HCT116 (cell line): ENCODE data around the gene ABCC1. TPM values are rescaled to one million over a fixed set of nuclear protein-coding genes. Genes with fewer than 3 reads are reported as not detected.

Experiments
- ATAC-seq: fragments of 200-7000 bp; cut with Tn5 transposase; 2 replicates; pipeline ENCODE4 v1.9.1; 2020; ENCODE audit warnings: mild to moderate bottlenecking, moderate library complexity
- BruUV-seq: library from RNA; stranded (reverse); fragments of 400-500 nt; replicated peaks from 2 replicates; lab custom pipeline; 2021; lab: Mats Ljungman, UMichigan
- CTCF ChIA-PET: fragments of 300-600 bp; sonication (Branson Sonifier 250); formaldehyde crosslinking; loops from one replicate; lab custom pipeline; 2021; ENCODE audit warnings: antibody characterized with exemption; lab: Charles Lee
- POLR2A ChIA-PET: fragments of 300-600, 350-600 bp; sonication (Branson Sonifier 250); formaldehyde crosslinking; loops from one replicate; lab custom pipeline; 2021; ENCODE audit warnings: antibody characterized with exemption; lab: Charles Lee
- RAD21 ChIA-PET, 2 experiments: fragments of 300-600 bp; sonication (Branson Sonifier 250); formaldehyde crosslinking; loops; one replicate each; lab custom pipeline; 2023; ENCODE audit warnings: low total read pairs in 2 of 2; ENCODE audit not compliant: uncharacterized antibody in 2 of 2, unreplicated experiment in 2 of 2, low non-redundant PET in 1 of 2; lab: Charles Lee
- DNase-seq: peaks from one replicate; pipeline ENCODE4 v3.0.0-alpha.2; 2010; ENCODE audit warnings: low read depth, low spot score
- H2AFZ ChIP-seq: fragments of 200-600 bp; shearing (Covaris generic), sonication (generic); 2 replicates; pipeline ENCODE4 v1.6.1; 2017; ENCODE audit warnings: low read depth, mixed run types, mixed read lengths, antibody characterized with exemption, low read length; ENCODE audit not compliant: poor library complexity, severe bottlenecking
- H3K27ac ChIP-seq: 2 replicates; pipeline ENCODE4 v1.5.1; 2012; ENCODE audit warnings: low read depth, low read length
- H3K27me3 ChIP-seq: fragments of 200-600 bp; sonication (generic); 2 replicates; pipeline ENCODE4 v1.6.1; 2016; ENCODE audit warnings: mixed run types, low read length, mixed read lengths; ENCODE audit not compliant: insufficient read depth
- H3K36me3 ChIP-seq, 2 experiments: fragments of 200-500 bp in 1 of 2; fragments of 200-600 bp in 1 of 2; sonication (Bioruptor generic) in 1 of 2; sonication (generic) in 1 of 2; 2 replicates each; pipeline versions ENCODE4 v1.5.1 to v1.6.1; 2014 to 2016; ENCODE audit warnings: low read length in 2 of 2, inconsistent platforms in 1 of 2, mixed read lengths in 1 of 2, mixed run types in 1 of 2; ENCODE audit not compliant: insufficient read depth in 2 of 2, control insufficient read depth in 1 of 2
- H3K4me1 ChIP-seq, 2 experiments: fragments of 200-600 bp in 1 of 2; sonication (generic) in 1 of 2; 2 replicates each; pipeline versions ENCODE4 v1.5.1 to v1.6.1; 2012 to 2017; ENCODE audit warnings: low read length in 2 of 2, inconsistent platforms in 1 of 2, mild to moderate bottlenecking in 1 of 2, mixed read lengths in 1 of 2, mixed run types in 1 of 2, moderate library complexity in 1 of 2; ENCODE audit not compliant: insufficient read depth in 2 of 2, control insufficient read depth in 1 of 2
- H3K4me2 ChIP-seq: fragments of 200-600 bp; sonication (generic); 2 replicates; pipeline ENCODE4 v1.6.1; 2017; ENCODE audit warnings: mixed run types, low read length, mixed read lengths
- H3K4me3 ChIP-seq, 2 experiments: fragments of 200-600 bp in 1 of 2; sonication (generic) in 1 of 2; replicated peaks in 1 of 2; 2 replicates each; pipeline ENCODE4 v1.5.1; 2011 to 2016; ENCODE audit warnings: low read length in 2 of 2, control low read depth in 1 of 2, low read depth in 1 of 2, mild to moderate bottlenecking in 1 of 2, mixed read lengths in 1 of 2, mixed run types in 1 of 2
- H3K79me2 ChIP-seq: fragments of 200-600 bp; sonication (generic); 2 replicates; pipeline ENCODE4 v1.6.1; 2017; ENCODE audit warnings: mild to moderate bottlenecking, mixed run types, low read length, moderate library complexity, mixed read lengths; ENCODE audit not compliant: insufficient read depth
- H3K9ac ChIP-seq: fragments of 200-600 bp; sonication (generic); 2 replicates; pipeline ENCODE4 v1.6.1; 2016; ENCODE audit warnings: low read length, mixed read lengths
- H3K9me2 ChIP-seq: fragments of 200-600 bp; sonication (generic), shearing (Covaris generic); 2 replicates; pipeline ENCODE4 v1.6.1; 2017; ENCODE audit warnings: mixed run types, mild to moderate bottlenecking, moderate library complexity; ENCODE audit not compliant: insufficient read depth
- H3K9me3 ChIP-seq, 2 experiments: fragments of 200-500 bp in 1 of 2; fragments of 200-600 bp in 1 of 2; sonication (Bioruptor generic) in 1 of 2; sonication (generic) in 1 of 2; 2 replicates each; pipeline ENCODE4 v1.6.1; 2014 to 2017; ENCODE audit warnings: low read length in 2 of 2, mixed read lengths in 2 of 2, inconsistent platforms in 1 of 2, low read depth in 1 of 2, mild to moderate bottlenecking in 1 of 2, mixed run types in 1 of 2, moderate library complexity in 1 of 2; ENCODE audit not compliant: control insufficient read depth in 1 of 2, insufficient read depth in 1 of 2
- H4K20me1 ChIP-seq: fragments of 200-600 bp; sonication (generic), shearing (Covaris generic); 2 replicates; pipeline ENCODE4 v1.6.1; 2017; ENCODE audit warnings: mixed run types, mild to moderate bottlenecking, moderate library complexity; ENCODE audit not compliant: insufficient read depth
- CBX3 ChIP-seq: IDR thresholded peaks from 2 replicates; pipeline ENCODE4 v1.6.1; 2012; ENCODE audit warnings: low read depth
- ELF1 ChIP-seq: IDR thresholded peaks from 2 replicates; pipeline ENCODE4 v1.6.1; 2012; ENCODE audit warnings: low read depth, borderline replicate concordance
- EZH2 ChIP-seq: fragments of 200-600 bp; sonication (generic); IDR thresholded peaks from 2 replicates; pipeline ENCODE4 v1.6.1; 2017; ENCODE audit warnings: antibody characterized with exemption, mixed run types
- EZH2phosphoT487 ChIP-seq: fragments of 200-600 bp; IDR thresholded peaks from 2 replicates; pipeline ENCODE4 v1.6.1; 2018; ENCODE audit warnings: antibody characterized with exemption, borderline replicate concordance
- FOSL1 ChIP-seq: IDR thresholded peaks from 2 replicates; pipeline ENCODE4 v1.6.1; 2012; ENCODE audit warnings: low read depth
- JUND ChIP-seq: IDR thresholded peaks from 2 replicates; pipeline ENCODE4 v1.6.1; 2012
- SP1 ChIP-seq: IDR thresholded peaks from 2 replicates; pipeline ENCODE4 v1.6.1; 2012; ENCODE audit warnings: low read depth
- TCF7L2 ChIP-seq: IDR thresholded peaks from 2 replicates; pipeline ENCODE4 v1.7.0; 2011; ENCODE audit warnings: borderline replicate concordance, inconsistent platforms; ENCODE audit not compliant: insufficient read depth, insufficient read length; ENCODE audit errors: extremely low read depth
- ZFX ChIP-seq: fragments of 450-650 bp; IDR thresholded peaks from 2 replicates; pipeline ENCODE4 v1.6.1; 2017
- intact Hi-C: fragments of 100-400 bp; cut with micrococcal nuclease; formaldehyde crosslinking; loops from 2 replicates; pipeline ENCODE4 v1.10.0; 2022
- total RNA-seq: library from RNA; stranded (reverse); gene quantifications from one replicate; pipeline ENCODE4 v1.2.1, GENCODE V29; 2021; ENCODE audit not compliant: unreplicated experiment
- TF ChIP-seq, protein P1 (sequence below): IDR thresholded peaks from 2 replicates; pipeline ENCODE4 v1.6.1; 2012; ENCODE audit warnings: low read depth
- TF ChIP-seq, protein P2 (sequence below): IDR thresholded peaks from 2 replicates; pipeline ENCODE4 v1.6.1; 2012
- TF ChIP-seq, protein P3 (sequence below), 3 experiments: fragments of 200-600 bp in 1 of 3; sonication (generic) in 1 of 3; IDR thresholded peaks in 2 of 3; conservative IDR thresholded peaks in 1 of 3; 2 replicates each; pipeline ENCODE4 v1.5.1; 2012 to 2017; ENCODE audit warnings: low read depth in 2 of 3, low read length in 2 of 3, antibody characterized with exemption in 1 of 3, borderline replicate concordance in 1 of 3, control low read depth in 1 of 3, mild to moderate bottlenecking in 1 of 3, mixed read lengths in 1 of 3, mixed run types in 1 of 3, moderate library complexity in 1 of 3; ENCODE audit not compliant: insufficient read depth in 1 of 3

Gene ABCC1
- total RNA-seq, 1 experiment from 2014 or later = 61.9 TPM

DNA sequence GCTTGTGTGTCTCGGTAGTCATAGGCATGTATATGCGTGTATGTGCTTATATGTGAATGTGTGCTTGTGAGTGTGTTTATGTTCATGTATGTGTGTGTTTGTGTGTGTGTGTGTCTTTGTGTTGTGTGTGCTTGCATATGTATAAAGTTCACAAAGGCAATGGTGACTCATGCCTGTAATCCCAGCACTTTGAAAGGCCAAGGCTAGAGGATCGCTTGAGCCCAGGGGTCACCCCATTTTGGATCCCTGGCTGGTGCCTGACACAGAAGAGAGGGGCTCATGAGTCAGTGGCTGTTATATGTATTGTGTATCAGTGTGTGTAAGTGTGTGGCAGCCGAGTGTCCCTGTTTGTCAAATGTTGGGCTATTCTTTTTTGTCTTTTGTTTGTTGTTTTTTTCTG, 69.3 kb downstream of the ABCC1 start:
- no peaks in the 10 kb centered on the region for H3K9me2 ChIP-seq
- H4K20me1 ChIP-seq = no peaks in the 10 kb centered on the region
- H3K9ac ChIP-seq = no peak overlapping the region
- ATAC-seq (no peak), DNase-seq (no peak)
- H3K27ac ChIP-seq = peak overlapping the region; percentile 54; the same call in 1 of the 2 replicates
- no peak overlapping the region for H2AFZ ChIP-seq
- H3K9me3 ChIP-seq = no peaks in the 10 kb centered on the region
- no TSS peak for BruUV-seq
- H3K79me2 ChIP-seq = peaks cover 31% of the 10 kb centered on the region; the same call in 1 of the 2 replicates
- H3K4me2 ChIP-seq = peak overlapping the region; percentile 62
- 0 out of 2 replicates have a peak, but pooled peaks have one; percentile 23 for TF ChIP-seq FOSL1
- no peak for TF ChIP-seq TCF7L2
- TF ChIP-seq, protein P1, sequence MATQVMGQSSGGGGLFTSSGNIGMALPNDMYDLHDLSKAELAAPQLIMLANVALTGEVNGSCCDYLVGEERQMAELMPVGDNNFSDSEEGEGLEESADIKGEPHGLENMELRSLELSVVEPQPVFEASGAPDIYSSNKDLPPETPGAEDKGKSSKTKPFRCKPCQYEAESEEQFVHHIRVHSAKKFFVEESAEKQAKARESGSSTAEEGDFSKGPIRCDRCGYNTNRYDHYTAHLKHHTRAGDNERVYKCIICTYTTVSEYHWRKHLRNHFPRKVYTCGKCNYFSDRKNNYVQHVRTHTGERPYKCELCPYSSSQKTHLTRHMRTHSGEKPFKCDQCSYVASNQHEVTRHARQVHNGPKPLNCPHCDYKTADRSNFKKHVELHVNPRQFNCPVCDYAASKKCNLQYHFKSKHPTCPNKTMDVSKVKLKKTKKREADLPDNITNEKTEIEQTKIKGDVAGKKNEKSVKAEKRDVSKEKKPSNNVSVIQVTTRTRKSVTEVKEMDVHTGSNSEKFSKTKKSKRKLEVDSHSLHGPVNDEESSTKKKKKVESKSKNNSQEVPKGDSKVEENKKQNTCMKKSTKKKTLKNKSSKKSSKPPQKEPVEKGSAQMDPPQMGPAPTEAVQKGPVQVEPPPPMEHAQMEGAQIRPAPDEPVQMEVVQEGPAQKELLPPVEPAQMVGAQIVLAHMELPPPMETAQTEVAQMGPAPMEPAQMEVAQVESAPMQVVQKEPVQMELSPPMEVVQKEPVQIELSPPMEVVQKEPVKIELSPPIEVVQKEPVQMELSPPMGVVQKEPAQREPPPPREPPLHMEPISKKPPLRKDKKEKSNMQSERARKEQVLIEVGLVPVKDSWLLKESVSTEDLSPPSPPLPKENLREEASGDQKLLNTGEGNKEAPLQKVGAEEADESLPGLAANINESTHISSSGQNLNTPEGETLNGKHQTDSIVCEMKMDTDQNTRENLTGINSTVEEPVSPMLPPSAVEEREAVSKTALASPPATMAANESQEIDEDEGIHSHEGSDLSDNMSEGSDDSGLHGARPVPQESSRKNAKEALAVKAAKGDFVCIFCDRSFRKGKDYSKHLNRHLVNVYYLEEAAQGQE = no peak
- TF ChIP-seq ZFX = no peak
- TF ChIP-seq SP1 = no peak
- no peak for TF ChIP-seq EZH2
- TF ChIP-seq, protein P2, sequence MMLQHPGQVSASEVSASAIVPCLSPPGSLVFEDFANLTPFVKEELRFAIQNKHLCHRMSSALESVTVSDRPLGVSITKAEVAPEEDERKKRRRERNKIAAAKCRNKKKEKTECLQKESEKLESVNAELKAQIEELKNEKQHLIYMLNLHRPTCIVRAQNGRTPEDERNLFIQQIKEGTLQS = no peak
- no peak for TF ChIP-seq ELF1
- no peak for TF ChIP-seq EZH2phosphoT487
- TF ChIP-seq, protein P3, sequence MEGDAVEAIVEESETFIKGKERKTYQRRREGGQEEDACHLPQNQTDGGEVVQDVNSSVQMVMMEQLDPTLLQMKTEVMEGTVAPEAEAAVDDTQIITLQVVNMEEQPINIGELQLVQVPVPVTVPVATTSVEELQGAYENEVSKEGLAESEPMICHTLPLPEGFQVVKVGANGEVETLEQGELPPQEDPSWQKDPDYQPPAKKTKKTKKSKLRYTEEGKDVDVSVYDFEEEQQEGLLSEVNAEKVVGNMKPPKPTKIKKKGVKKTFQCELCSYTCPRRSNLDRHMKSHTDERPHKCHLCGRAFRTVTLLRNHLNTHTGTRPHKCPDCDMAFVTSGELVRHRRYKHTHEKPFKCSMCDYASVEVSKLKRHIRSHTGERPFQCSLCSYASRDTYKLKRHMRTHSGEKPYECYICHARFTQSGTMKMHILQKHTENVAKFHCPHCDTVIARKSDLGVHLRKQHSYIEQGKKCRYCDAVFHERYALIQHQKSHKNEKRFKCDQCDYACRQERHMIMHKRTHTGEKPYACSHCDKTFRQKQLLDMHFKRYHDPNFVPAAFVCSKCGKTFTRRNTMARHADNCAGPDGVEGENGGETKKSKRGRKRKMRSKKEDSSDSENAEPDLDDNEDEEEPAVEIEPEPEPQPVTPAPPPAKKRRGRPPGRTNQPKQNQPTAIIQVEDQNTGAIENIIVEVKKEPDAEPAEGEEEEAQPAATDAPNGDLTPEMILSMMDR (IDR thresholded peaks at IDR 0.05 in 2 of 3, conservative IDR thresholded peaks at IDR 0.05 in 1 of 3; ENCODE audit: borderline replicate concordance in 1 of 3, insufficient read depth in 1 of 3, low read depth in 2 of 3, low read length in 2 of 3) = no peak
- no peak for TF ChIP-seq CBX3
- peak; percentile 50 for TF ChIP-seq JUND
- RAD21 ChIA-PET = no interaction called here
- peaks cover 48 to 69% of the 10 kb centered on the region in 2 experiments for H3K4me1 ChIP-seq
- intact Hi-C loops = no loop called here
- CTCF ChIA-PET = no interaction called here
- no peak overlapping the region for H3K4me3 ChIP-seq
- peaks cover 12 to 15% of the 10 kb centered on the region in 2 experiments; a peak in 3 of 4 replicates for H3K36me3 ChIP-seq
- no peaks in the 10 kb centered on the region for H3K27me3 ChIP-seq
- POLR2A ChIA-PET = no interaction called here
